Activated CD8-positive, alpha-beta memory T cell treated with anti-CD3 and anti-CD28 coated beads for 1 hour (primary cell): Measurements from ENCODE around the gene MEGF9.
A peak's percentile ranks its signal among the peaks of the same experiment; 100 is the strongest.
"Not testable (repeated sequence)": the region's sequence is repeated elsewhere in the genome, so short reads cannot be mapped to it uniquely, and the experiment has no call there.

Experiments
- DNase-seq, 2 donors: peaks; one replicate each; pipeline ENCODE4 v3.0.0-alpha.2; 2020; ENCODE audit warnings: low read depth in 1 of 2; ENCODE audit errors: extremely low read depth in 1 of 2

MEGF9 gene

DNA sequence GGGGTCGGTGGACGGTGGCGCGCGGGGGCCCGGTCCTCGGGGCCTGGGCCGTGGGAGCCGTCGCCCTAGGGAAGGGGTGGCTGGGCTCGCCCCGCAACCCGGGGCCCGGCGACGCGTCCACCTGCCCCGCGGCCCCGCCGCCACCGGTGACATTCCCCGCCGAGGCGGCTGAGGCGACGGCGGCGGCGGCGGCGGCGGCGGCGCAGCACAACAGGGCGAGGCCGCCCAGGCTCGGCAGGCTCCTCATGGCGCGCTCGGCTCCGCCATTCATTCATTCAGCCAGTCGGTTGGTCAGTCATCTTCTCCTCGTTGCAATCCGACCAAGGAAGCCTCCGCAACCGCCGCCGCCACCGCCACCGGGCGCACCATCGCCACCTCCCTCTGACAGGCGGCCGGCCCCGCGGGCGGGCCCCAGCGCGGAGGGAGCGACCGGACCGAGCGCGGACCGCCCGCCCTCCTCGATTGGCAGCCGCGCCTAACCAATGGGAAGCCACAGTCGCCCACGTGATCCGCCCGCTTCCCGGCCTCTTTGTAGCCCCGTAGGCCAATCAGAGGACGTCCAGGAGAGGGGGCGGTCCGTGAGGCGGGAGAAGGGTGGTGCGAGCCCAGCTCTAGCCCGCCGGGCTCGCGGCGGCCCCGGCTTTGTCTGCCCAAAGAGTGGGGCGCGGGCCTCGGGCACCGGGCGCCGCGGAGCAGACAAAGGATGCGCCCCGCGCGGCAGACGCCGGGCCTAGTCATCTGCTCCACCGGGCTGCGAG is at the start of gene MEGF9:
Gene MEGF9 (minus strand): TSS at position 383 of the 758 bp plus-strand sequence. CDS start 112 bp downstream, at position 271.
- peak; percentile 91 to 93 for DNase-seq

DNA sequence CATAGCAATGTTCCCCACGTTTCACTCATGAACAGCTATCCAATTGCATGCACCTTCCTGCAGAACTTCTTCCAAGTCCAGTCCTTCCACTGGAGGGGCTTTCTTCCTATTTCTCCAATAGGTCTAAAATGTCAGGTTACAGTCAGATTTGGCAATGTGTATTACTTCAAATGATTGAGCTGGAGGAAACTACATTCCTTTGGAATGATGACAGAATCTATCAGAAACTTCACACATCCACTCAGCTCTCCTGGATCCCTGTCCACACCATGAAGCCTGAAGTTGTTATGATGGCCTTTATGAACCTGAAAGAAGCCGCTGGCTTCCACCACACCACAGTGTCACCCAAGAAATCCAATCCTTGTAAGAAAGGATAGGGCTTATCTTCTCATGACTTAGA is 46.7 kb upstream of the MEGF9 start:
- DNase-seq, result no peak

DNA sequence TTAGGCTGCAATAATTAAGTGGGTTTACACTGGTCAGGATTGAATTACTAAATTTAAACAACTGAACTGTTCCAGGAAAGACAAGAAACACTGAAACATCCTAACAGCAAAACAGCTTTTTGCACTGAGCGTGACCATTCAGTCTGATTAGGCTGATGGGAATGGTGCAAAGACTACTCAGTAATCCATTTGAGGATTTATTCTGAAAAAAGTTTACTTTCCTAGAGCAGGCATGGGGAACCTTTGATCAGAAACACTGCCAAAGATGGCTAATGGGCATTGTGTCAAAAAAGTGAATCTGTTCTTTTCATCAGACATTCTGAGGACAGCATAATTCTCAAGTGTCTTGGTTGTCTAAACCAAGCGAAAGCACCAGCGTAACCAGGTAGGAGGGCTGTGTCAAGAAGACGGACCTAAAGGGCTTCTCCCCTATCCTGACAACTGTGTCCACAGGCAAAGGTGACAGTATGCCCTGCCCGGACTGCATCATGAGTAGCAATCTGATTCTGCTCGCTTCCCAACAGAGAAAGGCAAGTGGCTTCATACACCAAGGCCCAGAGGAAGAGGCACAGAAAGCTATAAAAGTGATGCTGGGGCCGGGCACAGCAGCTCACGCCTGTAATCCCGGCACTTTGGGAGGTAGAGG is 45.6 kb upstream of the MEGF9 start:
- no peak for DNase-seq

DNA sequence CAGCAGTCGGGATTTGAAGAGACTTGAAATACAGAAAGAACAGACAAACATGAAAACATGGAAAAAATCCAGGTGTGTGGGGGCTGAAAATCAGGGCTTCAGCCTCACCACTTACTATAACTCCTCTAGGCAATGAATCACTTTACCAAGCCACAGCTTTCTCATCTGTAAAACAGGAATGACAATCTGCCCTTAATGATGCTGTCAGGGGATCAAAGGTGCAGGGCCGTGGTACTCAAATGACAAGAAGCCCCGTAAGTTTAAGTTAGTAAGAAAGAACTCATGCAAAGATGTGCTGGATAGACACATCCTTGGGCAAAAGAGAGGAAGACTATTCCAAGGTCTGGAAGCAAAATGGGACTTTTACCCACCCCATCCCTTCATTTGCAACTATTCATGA is 44.3 kb upstream of the MEGF9 start:
- DNase-seq, result no peak

DNA sequence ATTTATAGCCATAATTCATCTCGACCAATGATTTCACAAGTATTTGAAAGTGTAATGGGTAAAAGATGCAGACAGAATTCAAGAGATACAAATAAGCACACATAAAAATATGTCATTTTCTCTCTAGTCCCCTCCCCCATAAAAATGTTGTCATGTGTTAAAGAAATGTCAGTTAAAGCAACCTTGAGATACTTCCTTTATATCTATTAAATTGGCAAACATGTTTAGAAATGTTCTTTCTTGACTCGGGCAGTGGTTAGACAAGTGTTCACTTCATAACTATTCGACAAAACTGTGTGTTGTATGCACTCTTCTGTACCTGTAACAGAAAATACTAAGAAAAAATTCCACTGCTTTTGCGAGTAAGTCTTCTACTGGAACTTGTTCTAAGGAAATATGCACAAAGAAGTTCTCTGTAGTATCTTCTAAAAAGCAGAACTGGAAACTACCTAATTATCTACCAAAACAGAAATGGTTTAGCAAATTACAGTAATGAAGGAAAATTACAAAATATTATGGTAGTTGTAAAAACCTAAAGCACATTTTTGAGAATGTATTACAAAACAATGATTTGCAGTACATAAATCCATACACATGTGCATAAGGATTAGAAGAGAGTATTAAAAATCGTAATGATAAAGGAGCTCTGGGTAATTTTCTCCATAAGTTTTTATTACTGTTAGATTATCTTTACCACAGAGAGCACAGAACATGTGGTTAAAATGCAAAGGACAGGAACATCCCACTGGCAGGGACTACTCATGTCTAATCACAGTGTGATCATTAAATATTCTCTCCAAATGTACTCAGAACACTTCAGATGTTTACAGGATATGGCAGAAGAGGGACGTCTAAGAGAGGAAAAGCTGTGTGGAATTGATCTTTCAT is 43.0 kb upstream of the MEGF9 start:
- DNase-seq, result no peak

DNA sequence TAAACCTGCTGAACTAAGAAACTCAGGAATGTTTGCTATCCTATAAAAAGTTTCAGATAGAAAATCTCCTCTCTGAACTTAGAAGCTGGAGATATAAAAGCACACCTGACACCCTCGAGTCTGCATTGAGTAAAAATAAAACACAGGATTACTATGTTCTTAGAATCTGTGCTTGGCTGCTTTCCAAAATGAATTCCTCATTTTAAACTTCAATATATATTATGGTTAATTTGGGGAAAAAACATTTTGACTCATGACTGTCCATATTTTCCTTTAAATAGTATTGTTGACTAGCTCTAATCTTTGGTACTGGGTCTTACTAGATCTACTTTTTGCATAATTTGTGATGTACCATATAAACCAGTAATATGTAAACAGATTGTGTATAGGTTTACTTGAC is 42.3 kb upstream of the MEGF9 start:
- DNase-seq, result no peak

DNA sequence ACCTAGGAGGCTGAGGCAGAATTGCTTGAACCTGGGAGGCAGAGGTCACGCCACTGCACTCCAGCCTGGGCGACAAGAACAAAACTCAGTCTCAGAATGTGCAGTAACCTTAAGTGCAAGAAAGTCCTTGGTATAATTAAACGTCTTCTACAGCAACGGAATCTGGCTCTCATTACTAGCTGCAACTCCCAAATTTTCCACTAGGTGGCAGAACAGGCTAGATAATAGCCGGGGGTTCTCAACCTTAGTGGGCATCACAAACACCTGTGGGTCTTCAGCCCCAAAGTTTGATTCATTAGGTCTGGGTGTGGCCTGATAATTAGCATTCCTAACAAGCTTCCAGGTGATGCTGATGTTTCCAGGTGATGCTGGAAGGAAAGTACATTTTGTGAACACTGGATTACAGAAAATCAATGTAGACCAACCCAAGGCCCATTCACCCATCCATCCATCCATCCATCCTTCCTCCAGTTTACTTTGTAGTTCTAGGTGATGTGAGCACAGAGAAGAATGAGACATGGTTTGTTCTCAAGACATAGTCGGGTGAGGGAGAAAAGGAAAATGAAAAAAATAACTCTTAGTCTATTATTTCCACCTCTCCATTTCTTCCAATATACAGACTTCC is 41.7 kb upstream of the MEGF9 start:
- DNase-seq, result peak; percentile 19 to 34

DNA sequence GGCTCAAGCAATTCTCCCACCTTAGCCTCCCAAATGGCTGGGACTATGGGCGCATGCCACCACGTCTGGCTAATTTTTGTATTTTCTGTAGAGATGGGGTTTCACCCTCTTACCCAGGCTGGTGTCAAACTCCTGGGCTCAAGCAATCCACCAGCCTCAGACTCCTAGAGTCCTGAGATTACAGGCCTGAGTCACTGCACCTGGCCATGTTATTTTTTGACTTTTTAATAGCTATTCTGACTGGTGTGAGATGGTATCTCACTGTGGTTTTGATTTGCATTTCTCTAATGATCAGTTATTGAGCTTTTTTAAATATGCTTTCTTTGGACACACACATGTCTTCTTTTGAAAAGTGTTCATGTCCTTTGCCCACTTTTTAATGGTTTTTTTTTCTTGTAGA is 40.8 kb upstream of the MEGF9 start:
- DNase-seq, result no peak

DNA sequence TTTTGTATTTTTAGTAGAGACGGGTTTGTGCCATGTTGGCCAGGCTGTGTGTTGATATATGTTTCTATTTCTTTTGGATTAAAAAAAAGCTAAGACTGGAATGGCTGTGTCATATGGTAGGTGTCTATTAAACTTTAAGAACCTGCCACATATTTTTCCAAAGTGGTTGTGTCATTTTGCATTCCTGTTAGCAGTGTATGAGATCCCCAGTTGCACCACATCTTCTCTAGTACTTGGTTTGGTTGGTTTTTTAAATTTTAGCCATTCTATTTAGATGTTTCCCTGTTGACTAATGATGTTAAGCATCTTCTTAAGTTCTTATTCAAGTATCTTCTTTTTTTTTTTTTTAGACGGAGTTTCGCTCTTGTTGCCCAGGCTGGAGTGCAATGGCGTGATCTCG is 36.2 kb upstream of the MEGF9 start:
- no peak for DNase-seq

DNA sequence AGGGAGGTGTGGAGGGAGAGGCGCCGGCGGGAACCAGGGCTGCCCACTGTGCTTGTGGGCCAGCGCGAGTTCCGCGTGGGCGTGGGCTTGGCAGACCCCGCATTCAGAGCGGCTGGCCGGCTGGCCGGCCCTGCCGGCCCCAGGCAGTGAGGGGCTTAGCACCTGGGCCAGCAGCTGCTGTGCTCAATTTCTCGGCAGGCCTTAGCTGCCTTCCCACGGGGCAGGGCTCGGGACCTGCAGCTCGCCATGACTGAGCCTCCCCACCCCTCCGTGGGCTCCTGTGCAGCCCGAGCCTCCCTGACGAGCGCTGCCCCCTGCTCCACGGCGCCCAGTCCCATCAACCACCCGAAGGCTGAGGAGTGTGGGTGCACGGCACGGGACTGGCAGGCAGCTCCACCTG is 32.1 kb upstream of the MEGF9 start:
- DNase-seq, result not testable (repeated sequence)

DNA sequence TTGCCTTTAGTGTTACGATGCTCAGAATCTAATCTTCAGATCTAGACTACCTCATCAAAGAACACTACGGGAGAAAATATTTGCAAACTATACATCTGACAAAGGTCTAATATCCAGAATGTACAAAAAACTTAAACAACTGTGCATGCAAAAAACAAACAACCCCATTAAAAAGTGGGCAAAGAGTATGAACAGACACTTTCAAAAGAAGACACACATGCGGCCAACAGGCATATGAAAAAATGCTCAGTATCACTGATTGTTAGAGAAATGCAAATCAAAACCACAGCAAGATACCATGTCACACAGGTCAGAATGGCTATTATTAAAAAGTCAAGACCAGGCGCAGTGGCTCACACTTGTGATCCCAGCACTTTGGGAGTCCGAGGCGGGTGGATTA is 31.0 kb upstream of the MEGF9 start:
- DNase-seq, result no peak

DNA sequence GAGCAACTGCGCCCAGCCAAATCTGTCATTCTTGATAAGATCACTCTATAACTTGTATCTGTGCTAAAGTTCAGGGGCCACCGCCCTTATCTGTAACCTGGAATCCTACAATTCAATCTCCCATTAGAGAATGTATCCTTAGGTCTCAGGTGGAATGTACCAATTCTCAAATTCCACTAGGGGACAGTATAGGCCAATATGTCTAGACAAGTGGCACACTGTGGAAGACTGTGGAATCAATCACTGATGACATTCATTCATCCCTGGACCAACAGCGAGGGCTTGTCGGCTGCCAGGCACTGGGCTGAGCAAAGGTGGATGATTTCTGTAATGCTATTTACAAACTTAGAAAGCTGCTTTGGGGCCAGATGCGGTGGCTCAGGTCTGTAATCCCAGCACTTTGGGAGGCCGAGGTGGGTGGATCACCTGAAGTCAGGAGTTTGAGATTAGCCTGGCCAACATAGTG is 28.7 kb upstream of the MEGF9 start:
- no peak for DNase-seq

DNA sequence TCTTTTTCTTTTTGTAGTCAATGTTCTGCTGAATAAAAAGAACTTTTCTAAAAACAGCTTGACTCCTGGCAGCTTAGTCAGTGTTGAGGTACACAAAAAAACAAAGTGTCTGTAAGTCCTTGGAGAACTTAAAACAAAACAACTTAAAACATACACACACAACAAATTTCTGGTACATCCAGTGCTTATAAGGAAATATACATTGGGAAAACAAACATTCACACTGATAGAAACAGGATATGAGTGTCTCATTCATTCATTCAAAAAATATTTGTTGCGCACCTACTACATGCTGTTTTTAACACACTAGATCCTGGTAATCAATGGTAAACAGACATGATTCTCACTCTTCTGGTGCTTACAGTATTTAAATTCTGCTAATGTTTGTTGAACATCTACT is 27.4 kb upstream of the MEGF9 start:
- DNase-seq, result no peak

DNA sequence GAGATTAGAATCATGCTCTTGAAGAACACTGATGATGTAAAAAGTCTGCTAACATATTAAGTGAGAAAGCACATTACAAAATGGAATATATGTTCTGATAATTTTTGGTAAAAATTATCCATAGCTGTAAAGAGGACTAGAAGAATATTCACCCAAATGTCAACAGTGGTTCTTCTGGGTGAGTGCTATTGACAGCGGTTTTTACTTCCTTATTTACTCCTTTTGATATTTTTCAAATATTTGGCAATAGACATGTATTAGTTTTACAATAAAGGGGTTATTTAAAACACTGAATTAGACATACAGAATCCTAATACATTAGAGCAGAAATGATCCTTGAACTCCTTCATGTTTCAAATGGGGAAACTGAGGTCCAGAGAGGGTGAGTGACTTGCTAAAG is 26.9 kb upstream of the MEGF9 start:
- DNase-seq, result no peak

DNA sequence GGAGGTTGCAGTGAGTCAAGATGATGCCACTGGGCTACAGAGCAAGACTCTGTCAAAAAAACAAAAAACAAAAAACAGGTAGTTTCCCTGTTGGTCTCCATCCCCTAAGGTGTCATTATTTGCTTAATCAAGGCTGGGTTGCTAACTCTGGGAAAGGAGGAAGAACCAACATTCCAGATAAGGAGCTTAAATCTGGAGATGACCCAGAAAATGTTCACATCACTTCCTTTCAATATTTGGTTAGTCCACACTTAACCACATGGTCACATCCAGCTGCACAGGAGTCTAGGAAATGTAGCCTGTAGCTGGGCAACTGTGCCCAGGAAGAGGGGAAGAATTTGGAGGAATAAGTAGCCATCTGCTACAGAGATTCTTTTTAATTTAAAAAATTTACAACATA is 25.9 kb upstream of the MEGF9 start:
- DNase-seq, result no peak

DNA sequence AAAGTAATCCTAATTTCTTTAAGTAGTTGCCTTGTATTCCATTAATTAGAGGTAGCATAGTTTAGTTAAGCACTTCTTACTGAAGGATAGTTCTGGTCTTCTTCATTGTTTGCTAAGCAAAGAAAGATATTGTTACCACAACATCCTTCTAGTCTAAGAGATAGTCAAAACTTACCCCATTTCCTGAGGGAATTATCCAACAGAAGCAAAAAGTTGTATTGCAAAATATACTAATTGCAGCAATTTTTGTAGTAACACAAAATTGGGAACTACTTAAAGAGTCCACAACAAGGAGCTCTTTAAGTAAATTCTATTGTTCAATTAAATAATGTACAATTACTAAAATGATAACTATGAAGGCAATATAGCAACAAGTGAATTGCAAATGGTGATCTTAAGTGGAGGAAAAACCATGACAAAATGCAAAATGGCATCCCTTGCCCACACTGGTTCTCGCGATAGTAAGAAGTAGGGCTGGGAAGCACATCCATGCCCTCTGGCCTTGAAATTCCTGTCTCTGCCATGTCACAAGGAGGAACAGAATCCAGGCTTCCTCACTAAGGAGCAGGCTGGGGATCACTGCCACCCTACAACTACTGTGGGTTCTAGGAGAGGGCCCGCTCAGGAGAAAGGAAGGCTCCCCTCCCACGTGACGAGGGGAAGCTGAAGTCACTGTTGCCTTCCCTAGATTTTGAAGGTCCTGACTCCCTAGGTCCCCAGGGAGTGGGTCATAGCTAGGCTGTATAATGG is 23.3 kb upstream of the MEGF9 start:
- no peak for DNase-seq

DNA sequence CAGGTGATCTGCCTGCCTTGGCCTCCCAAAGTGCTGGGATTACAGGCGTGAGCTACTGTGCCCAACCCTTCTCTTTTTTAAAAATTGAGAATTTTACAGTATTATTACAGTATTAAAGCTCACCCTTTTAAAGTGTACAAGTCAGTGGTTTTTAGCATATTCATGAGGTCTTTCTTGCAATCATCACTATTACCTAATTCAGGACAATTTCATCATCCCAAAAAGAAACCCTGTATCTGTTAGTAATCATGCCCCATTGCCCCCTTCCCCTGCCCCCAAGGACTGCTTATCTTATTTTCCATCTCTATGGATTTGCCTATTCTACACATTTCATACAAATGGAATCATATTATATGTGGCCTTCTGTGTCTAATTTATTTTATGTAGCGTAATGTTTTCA is 22.6 kb upstream of the MEGF9 start:
- DNase-seq, result no peak

DNA sequence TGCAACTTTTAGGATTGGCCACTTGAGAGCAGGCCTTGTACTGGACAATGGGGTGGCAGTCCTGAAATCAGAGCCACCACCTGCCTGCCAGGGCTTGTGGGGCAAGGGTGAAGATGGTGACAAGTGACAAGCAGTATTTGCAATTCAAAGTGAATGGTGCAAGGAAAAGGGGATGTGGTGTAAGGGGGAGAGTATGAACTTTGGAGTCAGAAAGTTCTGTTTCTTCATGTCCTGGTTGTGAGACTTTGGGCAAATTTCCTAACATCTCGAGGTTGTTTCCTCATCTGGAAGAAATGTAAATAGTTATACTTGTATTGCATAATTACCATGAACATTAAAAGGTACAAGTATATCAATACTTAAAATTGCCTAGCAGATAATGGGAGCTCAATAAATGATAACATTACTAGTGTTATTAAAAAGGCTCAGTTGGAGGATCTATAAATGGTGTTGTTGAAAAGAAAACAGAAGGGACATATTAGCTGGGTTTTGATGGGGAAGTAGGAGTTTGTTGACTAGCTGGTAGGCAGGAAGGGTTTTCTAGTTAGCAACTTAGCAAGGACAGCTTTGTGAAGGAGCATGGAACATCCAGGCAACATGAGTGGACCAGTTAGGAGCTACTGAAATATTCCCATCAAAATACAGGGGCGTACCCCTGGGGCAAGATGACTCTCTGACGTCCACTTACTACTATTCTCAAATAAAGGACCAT is 21.3 kb upstream of the MEGF9 start:
- no peak for DNase-seq

DNA sequence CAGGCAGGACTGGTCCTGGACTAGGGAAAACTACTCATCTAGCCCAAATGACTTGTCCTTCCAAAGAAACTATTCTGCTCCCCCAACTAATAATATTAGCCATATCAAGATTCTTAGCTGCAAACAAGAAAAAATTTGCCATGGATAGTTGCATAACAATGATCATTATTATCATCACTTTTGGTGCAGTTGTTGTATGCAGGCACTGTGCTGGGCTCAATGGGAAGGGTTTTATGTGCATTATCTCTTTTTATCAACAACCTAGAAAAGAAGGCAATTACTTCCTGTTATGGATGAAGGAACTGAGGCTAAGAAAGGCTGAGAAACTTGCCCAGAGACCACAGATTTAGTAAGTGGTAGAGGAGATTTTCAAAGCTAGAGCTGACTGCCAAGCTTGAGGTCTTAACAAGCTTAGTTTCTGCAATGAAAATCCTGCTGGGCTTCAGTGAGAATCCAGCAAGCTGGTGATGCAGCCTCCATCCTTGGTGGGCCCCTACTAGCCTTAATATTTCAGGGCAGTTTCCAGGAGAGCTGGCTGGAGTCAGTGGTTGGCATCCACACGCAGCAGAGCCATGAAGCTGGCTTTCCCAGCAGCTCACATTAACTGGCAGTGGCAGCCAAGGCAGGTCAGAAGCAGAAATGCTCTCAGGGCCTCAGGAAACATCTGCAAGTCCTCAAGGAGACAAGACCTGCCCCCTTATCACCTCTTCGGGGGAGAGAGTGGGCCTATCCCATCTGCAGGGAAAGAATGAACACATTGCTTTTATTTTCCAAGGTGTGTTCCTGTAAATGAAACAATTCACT is 20.5 kb upstream of the MEGF9 start:
- DNase-seq, result no peak
